ENCODE measurements around the gene IL22RA1.
A peak's percentile ranks its signal among the peaks of the same experiment; 100 is the strongest.

Gene IL22RA1

DNA sequence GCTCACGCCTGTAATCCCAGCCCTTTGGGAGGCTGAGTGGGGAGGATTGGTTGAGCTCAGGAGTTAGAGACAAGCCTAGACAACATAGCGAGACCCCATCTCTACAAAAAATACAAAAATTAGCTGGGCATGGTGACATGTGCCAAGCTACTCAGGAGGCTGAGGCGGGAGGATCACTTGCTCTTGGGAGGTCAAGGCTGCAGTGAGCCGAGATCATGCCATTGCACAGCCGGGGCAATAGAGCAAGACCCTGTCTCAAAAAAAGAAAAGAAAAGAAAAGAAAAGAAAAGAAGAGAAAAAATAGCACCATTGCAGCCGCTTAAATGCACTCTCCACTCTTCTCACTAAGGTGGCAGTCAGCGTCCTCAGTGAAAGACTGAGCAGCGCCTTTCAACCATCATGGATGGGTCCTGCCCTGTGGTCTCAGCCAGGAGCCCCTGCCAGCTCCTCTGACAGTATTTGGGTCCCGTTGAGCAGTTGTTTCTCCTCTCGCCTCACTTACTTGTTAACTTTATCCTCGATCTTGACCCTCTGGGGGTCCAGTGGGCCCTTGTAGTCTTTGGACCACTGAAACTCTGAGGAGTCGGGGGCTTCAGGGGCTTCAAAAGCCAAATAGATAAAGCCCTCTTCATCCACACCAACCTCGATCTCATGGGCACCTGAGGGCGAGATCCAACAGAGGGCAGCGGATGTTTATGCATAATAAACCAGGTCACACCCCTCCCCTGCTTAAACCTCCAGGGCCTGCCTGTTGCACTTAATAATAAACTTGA lies 67.9 kb downstream of the IL22RA1 start:
- no peak for DNase-seq (ENCODE audit: low read depth)

DNA sequence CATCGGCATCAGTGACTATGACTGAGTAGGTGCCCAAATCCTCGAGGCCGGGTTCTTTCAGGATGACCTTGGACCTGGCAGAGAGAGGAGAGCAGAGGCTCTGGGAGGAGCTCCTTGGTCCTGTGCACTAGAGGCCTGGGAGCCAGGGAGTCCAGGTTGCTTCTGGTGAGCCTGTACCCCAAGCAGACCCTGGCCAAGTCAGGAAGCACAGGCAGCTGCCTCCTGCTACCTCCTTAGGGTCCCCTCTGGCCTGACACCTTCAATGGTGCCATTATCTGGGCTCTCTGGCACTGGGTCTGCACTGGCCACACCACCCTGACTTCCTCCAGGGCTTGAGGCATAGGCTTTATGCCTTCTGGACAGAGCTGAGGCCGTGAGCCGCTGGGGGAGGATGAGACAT lies 68.7 kb downstream of the IL22RA1 start:
- no peak for DNase-seq (ENCODE audit: low read depth)

DNA sequence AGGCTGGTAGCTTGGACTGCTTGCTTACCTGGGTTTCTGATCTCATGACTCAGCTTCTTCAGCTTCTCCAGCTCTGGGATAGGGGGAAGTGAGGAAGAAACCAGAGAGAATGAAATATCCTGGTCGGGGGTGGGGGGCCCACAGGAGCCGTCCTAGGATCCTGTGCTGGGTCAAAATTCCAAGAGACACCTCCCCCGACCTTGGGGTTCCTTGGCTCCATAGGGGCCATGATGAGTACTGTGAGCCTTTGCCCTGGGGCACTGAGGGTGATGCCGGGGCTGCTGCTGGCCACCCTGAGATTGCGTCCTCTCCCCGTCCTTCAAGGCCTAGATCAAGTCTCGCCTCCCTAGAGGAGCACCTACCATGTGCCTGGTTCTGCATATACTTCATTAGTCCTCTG lies 71.0 kb downstream of the IL22RA1 start:
- no peak for DNase-seq (ENCODE audit: low read depth)

DNA sequence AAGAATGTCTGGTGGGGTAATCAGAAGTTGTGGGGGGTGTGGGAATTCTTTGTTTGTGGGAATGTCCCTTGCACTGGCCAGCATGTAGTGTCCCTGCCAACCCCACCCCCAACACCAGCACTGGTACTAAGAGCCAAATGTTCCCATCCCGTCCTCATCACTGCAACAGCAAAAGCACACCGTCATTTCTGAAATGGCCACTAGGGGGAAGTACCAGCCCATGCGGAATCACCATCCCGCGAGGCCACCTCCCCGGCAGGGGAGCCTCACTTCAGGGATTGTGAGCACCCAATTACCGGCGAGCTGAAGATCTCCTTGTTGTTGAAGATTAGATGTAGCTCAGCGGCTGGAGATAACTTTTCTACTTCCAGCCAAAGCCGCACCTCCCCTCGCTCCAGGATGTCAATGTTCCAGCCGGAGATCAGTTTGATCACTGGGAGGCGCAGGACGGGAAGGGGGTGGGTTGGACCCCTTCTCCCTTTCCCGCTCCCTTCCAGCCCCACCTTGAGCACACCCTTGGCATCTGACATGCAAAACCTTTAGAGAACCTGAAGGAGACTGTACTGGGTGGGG lies 72.0 kb downstream of the IL22RA1 start:
- DNase-seq (ENCODE audit: low read depth) = peak; percentile 32

DNA sequence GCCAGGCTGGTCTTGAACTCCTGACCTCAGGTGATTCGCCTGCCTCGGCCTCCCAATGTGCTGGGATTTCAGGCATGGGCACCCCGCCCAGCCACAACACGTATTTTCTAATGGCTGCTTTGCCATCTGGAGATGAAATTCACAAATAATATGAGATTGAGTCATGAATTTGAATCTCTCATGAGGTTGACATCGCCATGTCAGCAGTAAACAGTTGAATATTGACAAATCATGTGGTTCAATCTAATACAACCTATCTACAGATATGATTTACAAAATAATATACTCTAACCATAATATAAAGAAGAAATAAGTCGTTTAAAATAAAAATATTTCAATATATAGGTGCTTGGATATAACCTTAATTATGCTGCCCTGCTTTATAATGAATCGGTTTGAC lies 73.1 kb downstream of the IL22RA1 start:
- DNase-seq (ENCODE audit: low read depth) = no peak
